HCT116 (cell line): ENCODE measurements around the gene ACP2. TPM values are rescaled to one million over a fixed set of nuclear protein-coding genes. Genes with fewer than 3 reads are reported as not detected.
A peak's percentile ranks its signal among the peaks of the same experiment; 100 is the strongest.

Source experiments
- ATAC-seq: fragments of 200-7000 bp; cut with Tn5 transposase; 2 replicates; pipeline ENCODE4 v1.9.1; 2020; ENCODE audit warnings: mild to moderate bottlenecking, moderate library complexity
- BruUV-seq: library from RNA; stranded (reverse); fragments of 400-500 nt; replicated peaks from 2 replicates; lab custom pipeline; 2021; lab: Mats Ljungman, UMichigan
- CTCF ChIA-PET: fragments of 300-600 bp; sonication (Branson Sonifier 250); formaldehyde crosslinking; loops from one replicate; lab custom pipeline; 2021; ENCODE audit warnings: antibody characterized with exemption; lab: Charles Lee
- POLR2A ChIA-PET: fragments of 300-600, 350-600 bp; sonication (Branson Sonifier 250); formaldehyde crosslinking; loops from one replicate; lab custom pipeline; 2021; ENCODE audit warnings: antibody characterized with exemption; lab: Charles Lee
- RAD21 ChIA-PET, 2 experiments: fragments of 300-600 bp; sonication (Branson Sonifier 250); formaldehyde crosslinking; loops; one replicate each; lab custom pipeline; 2023; ENCODE audit warnings: low total read pairs in 2 of 2; ENCODE audit not compliant: uncharacterized antibody in 2 of 2, unreplicated experiment in 2 of 2, low non-redundant PET in 1 of 2; lab: Charles Lee
- DNase-seq: peaks from one replicate; pipeline ENCODE4 v3.0.0-alpha.2; 2010; ENCODE audit warnings: low read depth, low spot score
- H2AFZ ChIP-seq: fragments of 200-600 bp; shearing (Covaris generic), sonication (generic); 2 replicates; pipeline ENCODE4 v1.6.1; 2017; ENCODE audit warnings: low read depth, mixed run types, mixed read lengths, antibody characterized with exemption, low read length; ENCODE audit not compliant: poor library complexity, severe bottlenecking
- H3K27ac ChIP-seq: 2 replicates; pipeline ENCODE4 v1.5.1; 2012; ENCODE audit warnings: low read depth, low read length
- H3K27me3 ChIP-seq: fragments of 200-600 bp; sonication (generic); 2 replicates; pipeline ENCODE4 v1.6.1; 2016; ENCODE audit warnings: mixed run types, low read length, mixed read lengths; ENCODE audit not compliant: insufficient read depth
- H3K36me3 ChIP-seq, 2 experiments: fragments of 200-500 bp in 1 of 2; fragments of 200-600 bp in 1 of 2; sonication (Bioruptor generic) in 1 of 2; sonication (generic) in 1 of 2; 2 replicates each; pipeline versions ENCODE4 v1.5.1 to v1.6.1; 2014 to 2016; ENCODE audit warnings: low read length in 2 of 2, inconsistent platforms in 1 of 2, mixed read lengths in 1 of 2, mixed run types in 1 of 2; ENCODE audit not compliant: insufficient read depth in 2 of 2, control insufficient read depth in 1 of 2
- H3K4me1 ChIP-seq, 2 experiments: fragments of 200-600 bp in 1 of 2; sonication (generic) in 1 of 2; 2 replicates each; pipeline versions ENCODE4 v1.5.1 to v1.6.1; 2012 to 2017; ENCODE audit warnings: low read length in 2 of 2, inconsistent platforms in 1 of 2, mild to moderate bottlenecking in 1 of 2, mixed read lengths in 1 of 2, mixed run types in 1 of 2, moderate library complexity in 1 of 2; ENCODE audit not compliant: insufficient read depth in 2 of 2, control insufficient read depth in 1 of 2
- H3K4me2 ChIP-seq: fragments of 200-600 bp; sonication (generic); 2 replicates; pipeline ENCODE4 v1.6.1; 2017; ENCODE audit warnings: mixed run types, low read length, mixed read lengths
- H3K4me3 ChIP-seq, 2 experiments: fragments of 200-600 bp in 1 of 2; sonication (generic) in 1 of 2; replicated peaks in 1 of 2; 2 replicates each; pipeline ENCODE4 v1.5.1; 2011 to 2016; ENCODE audit warnings: low read length in 2 of 2, control low read depth in 1 of 2, low read depth in 1 of 2, mild to moderate bottlenecking in 1 of 2, mixed read lengths in 1 of 2, mixed run types in 1 of 2
- H3K79me2 ChIP-seq: fragments of 200-600 bp; sonication (generic); 2 replicates; pipeline ENCODE4 v1.6.1; 2017; ENCODE audit warnings: mild to moderate bottlenecking, mixed run types, low read length, moderate library complexity, mixed read lengths; ENCODE audit not compliant: insufficient read depth
- H3K9ac ChIP-seq: fragments of 200-600 bp; sonication (generic); 2 replicates; pipeline ENCODE4 v1.6.1; 2016; ENCODE audit warnings: low read length, mixed read lengths
- H3K9me2 ChIP-seq: fragments of 200-600 bp; sonication (generic), shearing (Covaris generic); 2 replicates; pipeline ENCODE4 v1.6.1; 2017; ENCODE audit warnings: mixed run types, mild to moderate bottlenecking, moderate library complexity; ENCODE audit not compliant: insufficient read depth
- H3K9me3 ChIP-seq, 2 experiments: fragments of 200-500 bp in 1 of 2; fragments of 200-600 bp in 1 of 2; sonication (Bioruptor generic) in 1 of 2; sonication (generic) in 1 of 2; 2 replicates each; pipeline ENCODE4 v1.6.1; 2014 to 2017; ENCODE audit warnings: low read length in 2 of 2, mixed read lengths in 2 of 2, inconsistent platforms in 1 of 2, low read depth in 1 of 2, mild to moderate bottlenecking in 1 of 2, mixed run types in 1 of 2, moderate library complexity in 1 of 2; ENCODE audit not compliant: control insufficient read depth in 1 of 2, insufficient read depth in 1 of 2
- H4K20me1 ChIP-seq: fragments of 200-600 bp; sonication (generic), shearing (Covaris generic); 2 replicates; pipeline ENCODE4 v1.6.1; 2017; ENCODE audit warnings: mixed run types, mild to moderate bottlenecking, moderate library complexity; ENCODE audit not compliant: insufficient read depth
- CBX3 ChIP-seq: IDR thresholded peaks from 2 replicates; pipeline ENCODE4 v1.6.1; 2012; ENCODE audit warnings: low read depth
- CEBPB ChIP-seq: IDR thresholded peaks from 2 replicates; pipeline ENCODE4 v1.6.1; 2012; ENCODE audit warnings: low read depth
- EZH2phosphoT487 ChIP-seq: fragments of 200-600 bp; IDR thresholded peaks from 2 replicates; pipeline ENCODE4 v1.6.1; 2018; ENCODE audit warnings: antibody characterized with exemption, borderline replicate concordance
- FOSL1 ChIP-seq: IDR thresholded peaks from 2 replicates; pipeline ENCODE4 v1.6.1; 2012; ENCODE audit warnings: low read depth
- JUND ChIP-seq: IDR thresholded peaks from 2 replicates; pipeline ENCODE4 v1.6.1; 2012
- RAD21 ChIP-seq: IDR thresholded peaks from 2 replicates; pipeline ENCODE4 v1.6.1; 2012; ENCODE audit warnings: low read depth, mild to moderate bottlenecking
- SP1 ChIP-seq: IDR thresholded peaks from 2 replicates; pipeline ENCODE4 v1.6.1; 2012; ENCODE audit warnings: low read depth
- SRF ChIP-seq: IDR thresholded peaks from 2 replicates; pipeline ENCODE4 v1.6.1; 2012; ENCODE audit warnings: low read depth
- YY1 ChIP-seq: IDR thresholded peaks from 2 replicates; pipeline ENCODE4 v1.6.1; 2011; ENCODE audit warnings: low read length, low read depth, moderate library complexity, mild to moderate bottlenecking; ENCODE audit not compliant: insufficient replicate concordance; ENCODE audit errors: extremely low read depth
- intact Hi-C: fragments of 100-400 bp; cut with micrococcal nuclease; formaldehyde crosslinking; loops from 2 replicates; pipeline ENCODE4 v1.10.0; 2022
- total RNA-seq: library from RNA; stranded (reverse); gene quantifications from one replicate; pipeline ENCODE4 v1.2.1, GENCODE V29; 2021; ENCODE audit not compliant: unreplicated experiment
- TF ChIP-seq, protein P1 (sequence below), 3 experiments: fragments of 200-600 bp in 1 of 3; sonication (generic) in 1 of 3; IDR thresholded peaks in 2 of 3; conservative IDR thresholded peaks in 1 of 3; 2 replicates each; pipeline ENCODE4 v1.5.1; 2012 to 2017; ENCODE audit warnings: low read depth in 2 of 3, low read length in 2 of 3, antibody characterized with exemption in 1 of 3, borderline replicate concordance in 1 of 3, control low read depth in 1 of 3, mild to moderate bottlenecking in 1 of 3, mixed read lengths in 1 of 3, mixed run types in 1 of 3, moderate library complexity in 1 of 3; ENCODE audit not compliant: insufficient read depth in 1 of 3

Gene ACP2
- total RNA-seq, 1 experiment from 2014 or later = 21.5 TPM

DNA sequence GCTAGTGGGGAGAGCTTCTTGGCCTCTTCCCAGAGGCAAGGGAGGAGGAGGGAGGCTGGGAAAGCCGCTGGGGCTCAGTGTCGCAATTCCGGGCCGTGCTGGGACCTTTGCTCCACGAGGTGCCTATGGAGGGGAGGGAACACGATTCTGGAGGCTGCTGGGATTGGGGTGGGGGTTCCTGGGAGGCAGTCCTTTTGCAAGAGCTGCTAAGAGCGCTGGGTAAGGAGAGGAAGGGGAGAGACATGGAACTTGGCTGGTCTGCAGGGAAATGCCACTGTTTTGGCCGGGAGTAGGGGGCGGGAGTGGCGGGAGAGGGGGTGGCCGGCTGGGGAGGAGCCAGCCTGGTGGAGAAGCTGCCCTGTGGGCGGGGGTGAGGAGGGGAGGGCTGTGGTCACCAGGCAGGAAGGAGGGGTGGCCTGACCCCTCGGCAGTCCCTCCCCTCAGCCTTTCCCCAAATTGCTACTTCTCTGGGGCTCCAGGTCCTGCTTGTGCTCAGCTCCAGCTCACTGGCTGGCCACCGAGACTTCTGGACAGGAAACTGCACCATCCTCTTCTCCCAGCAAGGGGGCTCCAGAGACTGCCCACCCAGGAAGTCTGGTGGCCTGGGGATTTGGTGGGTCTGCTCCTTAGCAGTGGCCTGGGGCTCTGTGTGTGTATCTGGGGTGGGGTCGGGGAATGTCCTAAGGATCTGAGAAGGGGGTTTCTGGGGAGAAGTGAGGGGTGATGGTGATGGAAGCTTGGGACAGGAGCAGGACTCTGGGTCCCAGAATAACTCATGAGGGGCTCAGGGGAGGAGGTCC is 9.1 kb upstream of the ACP2 start, which contains the start of gene NR1H3:
NR1H3 (plus strand) TSS at position 480 of the 800 bp plus-strand sequence. CDS start 1,221 bp downstream, outside the sequence.
- peak; percentile 33 for ATAC-seq
- H3K4me1 ChIP-seq = peaks cover 7 to 10% of the 10 kb centered on the region in 2 experiments
- H3K27me3 ChIP-seq = no peaks in the 10 kb centered on the region
- no peaks in the 10 kb centered on the region for H3K9me3 ChIP-seq
- H3K36me3 ChIP-seq = no peaks in the 10 kb centered on the region
- TF ChIP-seq EZH2phosphoT487 = no peak
- TF ChIP-seq, protein P1, sequence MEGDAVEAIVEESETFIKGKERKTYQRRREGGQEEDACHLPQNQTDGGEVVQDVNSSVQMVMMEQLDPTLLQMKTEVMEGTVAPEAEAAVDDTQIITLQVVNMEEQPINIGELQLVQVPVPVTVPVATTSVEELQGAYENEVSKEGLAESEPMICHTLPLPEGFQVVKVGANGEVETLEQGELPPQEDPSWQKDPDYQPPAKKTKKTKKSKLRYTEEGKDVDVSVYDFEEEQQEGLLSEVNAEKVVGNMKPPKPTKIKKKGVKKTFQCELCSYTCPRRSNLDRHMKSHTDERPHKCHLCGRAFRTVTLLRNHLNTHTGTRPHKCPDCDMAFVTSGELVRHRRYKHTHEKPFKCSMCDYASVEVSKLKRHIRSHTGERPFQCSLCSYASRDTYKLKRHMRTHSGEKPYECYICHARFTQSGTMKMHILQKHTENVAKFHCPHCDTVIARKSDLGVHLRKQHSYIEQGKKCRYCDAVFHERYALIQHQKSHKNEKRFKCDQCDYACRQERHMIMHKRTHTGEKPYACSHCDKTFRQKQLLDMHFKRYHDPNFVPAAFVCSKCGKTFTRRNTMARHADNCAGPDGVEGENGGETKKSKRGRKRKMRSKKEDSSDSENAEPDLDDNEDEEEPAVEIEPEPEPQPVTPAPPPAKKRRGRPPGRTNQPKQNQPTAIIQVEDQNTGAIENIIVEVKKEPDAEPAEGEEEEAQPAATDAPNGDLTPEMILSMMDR (IDR thresholded peaks at IDR 0.05 in 2 of 3, conservative IDR thresholded peaks at IDR 0.05 in 1 of 3; ENCODE audit: borderline replicate concordance in 1 of 3, insufficient read depth in 1 of 3, low read depth in 2 of 3, low read length in 2 of 3) = peak; percentile 27 to 35 (median 32); a peak in 4 of 6 replicates
- TF ChIP-seq CBX3 = no peak
- TF ChIP-seq SRF = no peak
- TF ChIP-seq SP1 = no peak
- TF ChIP-seq JUND = no peak
- no peak for TF ChIP-seq FOSL1
- TF ChIP-seq RAD21 = peak; percentile 38; the same call in 1 of the 2 replicates
- TF ChIP-seq CEBPB = 0 out of 2 replicates have a peak, but pooled peaks have one; percentile 13
- TF ChIP-seq YY1 = no peak
- TF ChIP-seq, all 23 proteins: peak for 3
- RAD21 ChIA-PET = no interaction called here
- Histone ChIP-seq H3K27ac (peak within 1 kb of the TSS; percentile 20; the same call in 1 of the 2 replicates), H3K4me3 (no peak within 1 kb of the TSS), H3K9me2 (no peaks in the 10 kb centered on the region), H2AFZ (no peak within 1 kb of the TSS), H3K79me2 (no peaks in the 10 kb centered on the region), H4K20me1 (no peaks in the 10 kb centered on the region), H3K4me2 (no peak within 1 kb of the TSS), H3K9ac (no peak within 1 kb of the TSS)
- BruUV-seq = no TSS peak
- intact Hi-C loops = loop anchor here (2.0 to 10.0 kb wide), 2 partner anchors 81 to 97 kb away; partner anchors contain the start of genes ARFGAP2 and MYBPC3
- CTCF ChIA-PET = interaction anchor here (0.6 to 1.3 kb wide), 2 partner anchors 10 to 15 kb away, joined by 3 read pairs; no protein-coding TSS in a partner anchor
- DNase-seq = no peak
- POLR2A ChIA-PET = no interaction called here
